ENCODE measurements around the gene GPR162.

GPR162 gene

GRCh38 chr12:6821591-6822425 is at the start of gene GPR162:
GPR162 (plus strand) TSS chr12:6821821; CDS start chr12:6823899, 2,078 bp downstream.
- TF ChIP-seq GATA3 (IDR thresholded peaks at IDR 0.05; ENCODE audit: low read depth, low read length), result no peak
- TF ChIP-seq GATA2 (IDR thresholded peaks at IDR 0.05; ENCODE audit: low read depth, low read length), result no peak

GRCh38 chr12:6772331-6772695 is 49.3 kb upstream of the GPR162 start, which contains the start of gene LAG3:
LAG3 (plus strand) TSS chr12:6772520; CDS start chr12:6772853, 333 bp downstream.
- TF ChIP-seq GATA3 (IDR thresholded peaks at IDR 0.05; ENCODE audit: low read depth, low read length), result no peak
- no peak for TF ChIP-seq GATA2 (IDR thresholded peaks at IDR 0.05; ENCODE audit: low read depth, low read length)

DNA sequence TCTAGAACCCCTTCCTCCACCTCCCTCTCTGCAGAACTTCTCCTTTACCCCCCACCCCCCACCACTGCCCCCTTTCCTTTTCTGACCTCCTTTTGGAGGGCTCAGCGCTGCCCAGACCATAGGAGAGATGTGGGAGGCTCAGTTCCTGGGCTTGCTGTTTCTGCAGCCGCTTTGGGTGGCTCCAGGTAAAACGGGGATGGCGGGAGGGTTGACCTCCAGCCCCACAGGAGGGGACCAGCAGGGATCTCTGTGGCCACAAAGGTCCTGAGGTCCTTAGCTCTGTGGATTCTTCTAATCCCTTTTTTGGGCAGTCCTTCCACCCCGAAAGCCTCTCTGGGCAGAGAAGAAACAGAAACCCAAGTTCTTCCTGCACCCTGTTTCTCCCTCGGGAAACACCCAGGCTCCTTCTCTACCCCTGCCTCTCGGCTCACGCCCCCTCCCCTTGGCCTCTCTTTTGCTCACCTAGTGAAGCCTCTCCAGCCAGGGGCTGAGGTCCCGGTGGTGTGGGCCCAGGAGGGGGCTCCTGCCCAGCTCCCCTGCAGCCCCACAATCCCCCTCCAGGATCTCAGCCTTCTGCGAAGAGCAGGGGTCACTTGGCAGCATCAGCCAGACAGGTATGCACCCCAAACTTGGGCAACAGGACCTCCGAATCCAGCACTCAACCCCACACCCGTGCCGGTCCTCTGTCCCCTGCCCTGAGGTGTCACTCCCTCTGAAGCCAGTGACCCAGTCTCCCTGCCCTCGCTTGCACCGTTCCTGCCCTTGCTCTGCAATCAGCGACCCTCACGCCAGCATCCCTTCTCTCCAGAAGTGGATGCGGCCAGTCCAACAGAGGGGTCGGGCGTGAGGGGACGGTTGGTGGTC is 48.7 kb upstream of the GPR162 start:
- TF ChIP-seq GATA2 (IDR thresholded peaks at IDR 0.05; ENCODE audit: low read depth, low read length), result no peak
- no peak for TF ChIP-seq GATA3 (IDR thresholded peaks at IDR 0.05; ENCODE audit: low read depth, low read length)

DNA sequence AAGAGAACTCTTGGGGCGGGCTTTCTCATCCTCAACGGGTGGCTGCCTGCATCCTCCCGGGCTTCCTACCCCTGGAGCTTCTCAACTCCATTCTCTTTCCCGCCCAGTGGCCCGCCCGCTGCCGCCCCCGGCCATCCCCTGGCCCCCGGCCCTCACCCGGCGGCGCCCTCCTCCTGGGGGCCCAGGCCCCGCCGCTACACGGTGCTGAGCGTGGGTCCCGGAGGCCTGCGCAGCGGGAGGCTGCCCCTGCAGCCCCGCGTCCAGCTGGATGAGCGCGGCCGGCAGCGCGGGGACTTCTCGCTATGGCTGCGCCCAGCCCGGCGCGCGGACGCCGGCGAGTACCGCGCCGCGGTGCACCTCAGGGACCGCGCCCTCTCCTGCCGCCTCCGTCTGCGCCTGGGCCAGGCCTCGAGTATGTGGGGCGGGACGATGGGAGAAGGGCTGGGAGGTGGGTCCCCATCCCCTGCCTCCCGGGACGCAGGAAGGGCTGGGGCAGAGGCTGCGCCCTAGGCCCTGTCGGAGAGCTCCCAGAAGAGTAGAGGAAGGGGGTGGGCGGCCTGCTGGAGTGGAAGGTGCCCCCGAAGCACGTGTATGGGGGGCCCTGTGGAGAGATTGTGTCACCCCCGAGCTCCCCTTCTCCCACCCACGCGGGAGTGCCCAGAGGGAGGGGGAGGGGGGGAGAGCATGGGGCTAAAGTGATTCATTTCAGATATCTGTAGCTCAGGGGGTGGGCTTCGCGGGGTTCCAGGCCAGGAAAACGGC is 47.9 kb upstream of the GPR162 start:
- no peak for TF ChIP-seq GATA3 (IDR thresholded peaks at IDR 0.05; ENCODE audit: low read depth, low read length)
- no peak for TF ChIP-seq GATA2 (IDR thresholded peaks at IDR 0.05; ENCODE audit: low read depth, low read length)

GRCh38 chr12:6774499-6775062 is 47.0 kb upstream of the GPR162 start:
- TF ChIP-seq GATA2 (IDR thresholded peaks at IDR 0.05; ENCODE audit: low read depth, low read length), result no peak
- TF ChIP-seq GATA3 (IDR thresholded peaks at IDR 0.05; ENCODE audit: low read depth, low read length), result no peak

- TF ChIP-seq GATA3 (IDR thresholded peaks at IDR 0.05; ENCODE audit: low read depth, low read length) (no peak), GATA2 (IDR thresholded peaks at IDR 0.05; ENCODE audit: low read depth, low read length) (no peak)
Observed at GRCh38 chr12:6775185-6776174, 46.1 kb upstream of the GPR162 start.

GRCh38 chr12:6777386-6777785 is 44.2 kb upstream of the GPR162 start:
- TF ChIP-seq GATA3 (IDR thresholded peaks at IDR 0.05; ENCODE audit: low read depth, low read length), result no peak
- TF ChIP-seq GATA2 (IDR thresholded peaks at IDR 0.05; ENCODE audit: low read depth, low read length), result no peak

DNA sequence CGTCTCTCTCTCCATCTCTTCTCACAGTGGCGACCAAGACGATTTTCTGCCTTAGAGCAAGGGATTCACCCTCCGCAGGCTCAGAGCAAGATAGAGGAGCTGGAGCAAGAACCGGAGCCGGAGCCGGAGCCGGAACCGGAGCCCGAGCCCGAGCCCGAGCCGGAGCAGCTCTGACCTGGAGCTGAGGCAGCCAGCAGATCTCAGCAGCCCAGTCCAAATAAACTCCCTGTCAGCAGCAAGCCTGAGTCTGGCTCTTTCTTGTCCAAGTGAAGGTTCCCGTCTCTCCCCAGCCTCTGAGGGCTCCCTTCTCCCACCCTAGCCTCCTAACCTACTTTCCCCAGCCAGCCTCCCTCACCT is 43.4 kb upstream of the GPR162 start:
- TF ChIP-seq GATA3 (IDR thresholded peaks at IDR 0.05; ENCODE audit: low read depth, low read length) (no peak), GATA2 (IDR thresholded peaks at IDR 0.05; ENCODE audit: low read depth, low read length) (no peak)

- TF ChIP-seq GATA2 (IDR thresholded peaks at IDR 0.05; ENCODE audit: low read depth, low read length) (no peak), GATA3 (IDR thresholded peaks at IDR 0.05; ENCODE audit: low read depth, low read length) (no peak)
Observed at GRCh38 chr12:6778574-6779550, 42.8 kb upstream of the GPR162 start.

- TF ChIP-seq GATA2 (IDR thresholded peaks at IDR 0.05; ENCODE audit: low read depth, low read length), result no peak
- no peak for TF ChIP-seq GATA3 (IDR thresholded peaks at IDR 0.05; ENCODE audit: low read depth, low read length)
Observed at GRCh38 chr12:6779708-6780432, 41.8 kb upstream of the GPR162 start.

DNA sequence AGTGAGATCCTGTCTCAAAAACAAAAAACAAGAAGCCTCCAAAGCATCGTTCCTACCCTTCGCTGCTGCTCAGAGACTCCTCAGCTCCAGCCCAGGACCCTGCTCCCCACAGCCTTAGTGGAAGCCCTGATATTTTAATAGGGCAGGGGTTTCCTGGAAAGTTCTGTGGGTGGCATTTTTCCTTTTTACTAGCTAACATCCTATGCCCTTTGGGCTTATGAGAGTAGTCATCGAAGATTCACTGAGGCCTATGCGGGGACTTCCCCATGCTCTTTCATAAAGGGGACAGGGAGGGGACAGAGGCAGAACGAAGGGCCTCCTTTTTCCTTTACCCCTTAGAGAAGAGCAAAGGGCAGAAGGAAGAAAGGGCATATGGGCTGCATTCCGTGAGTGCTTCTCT is 41.0 kb upstream of the GPR162 start:
- no peak for TF ChIP-seq GATA2 (IDR thresholded peaks at IDR 0.05; ENCODE audit: low read depth, low read length)
- TF ChIP-seq GATA3 (IDR thresholded peaks at IDR 0.05; ENCODE audit: low read depth, low read length), result no peak

Data from SH-SY5Y (cell line).